Testis (tissue), 3 donors: ENCODE measurements around the gene SPSB1. TPM values are rescaled to one million over a fixed set of nuclear protein-coding genes. Genes with fewer than 3 reads are reported as not detected.

Experiments
- DNase-seq: peaks from one replicate; pipeline ENCODE4 v3.0.0-alpha.2; 2019
- H3K27ac ChIP-seq, 2 donors: fragments of 200-600 bp; sonication (generic); one replicate each; pipeline ENCODE4 v1.5.1; 2019
- H3K27me3 ChIP-seq: fragments of 200-600 bp; sonication (generic); one replicate; pipeline ENCODE4 v1.5.1; 2019
- H3K36me3 ChIP-seq: fragments of 200-600 bp; sonication (generic); one replicate; pipeline ENCODE4 v1.5.1; 2017; ENCODE audit warnings: low read depth; ENCODE audit errors: missing control alignments
- H3K4me1 ChIP-seq: fragments of 200-600 bp; sonication (generic); one replicate; pipeline ENCODE4 v1.5.1; 2019
- H3K4me3 ChIP-seq, 2 donors: fragments of 200-600 bp; sonication (generic); one replicate each; pipeline ENCODE4 v1.5.1; 2017 to 2019
- H3K9me3 ChIP-seq: fragments of 200-600 bp; sonication (generic); one replicate; pipeline ENCODE4 v1.5.1; 2017
- POLR2A ChIP-seq: fragments of 450-650 bp; IDR thresholded peaks from one replicate; pipeline ENCODE4 v1.6.1; 2017; ENCODE audit warnings: antibody characterized with exemption, mild to moderate bottlenecking, moderate library complexity
- WGBS, 2 donors: methylation state at CpG; one replicate each; pipeline ENCODE4 v1.1.5; 2018; 5-methylcytosine and 5-hydroxymethylcytosine counted together
- intact Hi-C: fragments of 100-400 bp; cut with DNase I; formaldehyde crosslinking; loops from one replicate; pipeline ENCODE4 v1.15.1; 2023; ENCODE audit warnings: low total_unique reads
- polyA plus RNA-seq: library from polyadenylated mRNA; stranded (reverse); fragments of 350-450 nt; fragmentation: Illumina TruSeq; extraction: RNeasy Lipid Tissue Mini Kit (QIAGEN cat#74804); gene quantifications from one replicate; pipeline ENCODE4 v1.2.3, GENCODE V29; 2014; ENCODE audit warnings: low read depth, low replicate concordance; ENCODE audit not compliant: insufficient read depth
- total RNA-seq, 2 donors: library from RNA; depleted of rRNA; stranded (reverse); fragments of >200 nt; gene quantifications; one replicate each; pipeline ENCODE4 v1.2.3, GENCODE V29; 2016
- TF ChIP-seq, protein P1 (sequence below), 3 experiments: fragments of 450-650 bp in 2 of 3; fragments of 200-600 bp in 1 of 3; sonication (generic) in 1 of 3; IDR thresholded peaks; one replicate each; pipeline ENCODE4 v1.5.1; 2016 to 2019; ENCODE audit warnings: antibody characterized with exemption in 3 of 3, mild to moderate bottlenecking in 2 of 3, moderate library complexity in 1 of 3

SPSB1 gene
- total and polyA plus RNA-seq, 3 donors from 2014 or later, result 19.8 to 37.9 (median 30.0) TPM

DNA sequence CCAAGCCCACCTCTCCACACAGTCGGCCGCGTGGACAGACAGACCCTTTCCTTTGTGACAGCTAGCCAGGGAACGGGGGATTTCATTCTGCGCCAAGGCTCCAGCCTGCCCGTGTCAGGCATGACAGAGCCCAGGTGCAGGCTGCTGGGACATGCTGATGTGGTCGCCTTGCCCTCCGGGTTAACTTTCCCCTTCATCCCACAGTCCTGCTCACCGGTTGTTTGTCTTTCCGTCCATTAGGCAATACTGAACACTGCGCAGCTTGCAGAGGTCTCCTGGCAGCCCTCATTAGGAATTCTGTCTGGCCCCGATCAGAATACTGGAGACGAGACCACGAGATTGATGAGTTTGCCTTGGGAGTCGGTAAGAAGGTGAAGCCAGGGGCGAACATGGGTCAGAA lies 62.8 kb downstream of the SPSB1 start:
- no peak for DNase-seq
- intact Hi-C loops, result no loop called here
- TF ChIP-seq, protein P1, sequence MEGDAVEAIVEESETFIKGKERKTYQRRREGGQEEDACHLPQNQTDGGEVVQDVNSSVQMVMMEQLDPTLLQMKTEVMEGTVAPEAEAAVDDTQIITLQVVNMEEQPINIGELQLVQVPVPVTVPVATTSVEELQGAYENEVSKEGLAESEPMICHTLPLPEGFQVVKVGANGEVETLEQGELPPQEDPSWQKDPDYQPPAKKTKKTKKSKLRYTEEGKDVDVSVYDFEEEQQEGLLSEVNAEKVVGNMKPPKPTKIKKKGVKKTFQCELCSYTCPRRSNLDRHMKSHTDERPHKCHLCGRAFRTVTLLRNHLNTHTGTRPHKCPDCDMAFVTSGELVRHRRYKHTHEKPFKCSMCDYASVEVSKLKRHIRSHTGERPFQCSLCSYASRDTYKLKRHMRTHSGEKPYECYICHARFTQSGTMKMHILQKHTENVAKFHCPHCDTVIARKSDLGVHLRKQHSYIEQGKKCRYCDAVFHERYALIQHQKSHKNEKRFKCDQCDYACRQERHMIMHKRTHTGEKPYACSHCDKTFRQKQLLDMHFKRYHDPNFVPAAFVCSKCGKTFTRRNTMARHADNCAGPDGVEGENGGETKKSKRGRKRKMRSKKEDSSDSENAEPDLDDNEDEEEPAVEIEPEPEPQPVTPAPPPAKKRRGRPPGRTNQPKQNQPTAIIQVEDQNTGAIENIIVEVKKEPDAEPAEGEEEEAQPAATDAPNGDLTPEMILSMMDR (IDR thresholded peaks at IDR 0.05), result no peak
- TF ChIP-seq POLR2A, result no peak
- H3K4me1 ChIP-seq, result peaks cover 3% of the 10 kb centered on the region
- H3K4me3 ChIP-seq, result no peak overlapping the region
- WGBS, 2 donors, result 78 to 86% methylated on average over 16 of the region's 16 CpGs
- H3K36me3 ChIP-seq, result no peaks in the 10 kb centered on the region
- no peak overlapping the region for H3K27ac ChIP-seq
- H3K9me3 ChIP-seq, result no peaks in the 10 kb centered on the region
- no peaks in the 10 kb centered on the region for H3K27me3 ChIP-seq

GRCh38 chr1:9356021-9356420 lies 63.3 kb downstream of the SPSB1 start:
- DNase-seq, result no peak
- no peak overlapping the region for H3K27ac ChIP-seq
- intact Hi-C loops, result no loop called here
- TF ChIP-seq, protein P1 (IDR thresholded peaks at IDR 0.05), result no peak
- TF ChIP-seq POLR2A, result no peak
- H3K36me3 ChIP-seq, result no peaks in the 10 kb centered on the region
- H3K4me3 ChIP-seq, result no peak overlapping the region
- no peaks in the 10 kb centered on the region for H3K9me3 ChIP-seq
- peaks cover 3% of the 10 kb centered on the region for H3K4me1 ChIP-seq
- no peaks in the 10 kb centered on the region for H3K27me3 ChIP-seq
- 94 to 95% methylated on average over 6 to 24 of the region's 24 CpGs for WGBS, 2 donors

- no peaks in the 10 kb centered on the region for H3K9me3 ChIP-seq
- no peak for DNase-seq
- no peak for TF ChIP-seq POLR2A
- TF ChIP-seq, protein P1 (IDR thresholded peaks at IDR 0.05), result no peak
- H3K4me1 ChIP-seq, result peaks cover 3% of the 10 kb centered on the region
- no peaks in the 10 kb centered on the region for H3K27me3 ChIP-seq
- no peak overlapping the region for H3K27ac ChIP-seq
- no peaks in the 10 kb centered on the region for H3K36me3 ChIP-seq
- intact Hi-C loops, result no loop called here
- no peak overlapping the region for H3K4me3 ChIP-seq
- 95 to 99% methylated on average over 2 of the region's 2 CpGs for WGBS, 2 donors
Observed at GRCh38 chr1:9356829-9357466, 64.3 kb downstream of the SPSB1 start.

DNA sequence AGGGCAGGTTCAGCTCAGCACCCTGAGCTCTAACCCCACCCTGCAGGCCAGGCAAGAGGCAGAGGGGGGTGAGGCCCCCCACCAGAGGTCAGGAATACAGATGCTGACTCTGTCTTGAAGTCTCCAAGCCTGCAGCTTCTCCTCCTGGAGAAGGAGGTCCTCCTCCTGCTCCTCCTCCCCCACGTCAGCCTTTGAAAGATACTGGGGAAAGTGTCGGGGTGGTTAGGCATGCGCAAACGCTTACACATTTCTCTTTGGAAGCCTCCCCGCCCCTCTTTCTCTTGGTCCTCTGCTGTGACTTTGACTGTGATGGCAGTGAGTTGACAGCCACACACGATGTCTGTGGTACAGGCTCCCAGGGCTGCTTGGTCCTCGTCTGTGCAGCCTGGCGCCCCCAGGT lies 65.3 kb downstream of the SPSB1 start:
- no peak for DNase-seq
- intact Hi-C loops, result no loop called here
- Histone ChIP-seq H3K9me3 (no peaks in the 10 kb centered on the region), H3K27me3 (no peaks in the 10 kb centered on the region), H3K36me3 (no peaks in the 10 kb centered on the region), H3K27ac (no peak overlapping the region), H3K4me1 (no peaks in the 10 kb centered on the region), H3K4me3 (no peak overlapping the region)
- TF ChIP-seq, protein P1 (IDR thresholded peaks at IDR 0.05), result no peak
- WGBS, 2 donors, result 77 to 97% methylated on average over 5 to 8 of the region's 8 CpGs

- Histone ChIP-seq H3K9me3 (no peaks in the 10 kb centered on the region), H3K4me3 (no peak overlapping the region), H3K27ac (no peak overlapping the region), H3K27me3 (no peaks in the 10 kb centered on the region), H3K36me3 (no peaks in the 10 kb centered on the region), H3K4me1 (no peaks in the 10 kb centered on the region)
- no peak for DNase-seq
- TF ChIP-seq POLR2A, result no peak
- TF ChIP-seq, protein P1 (IDR thresholded peaks at IDR 0.05), result no peak
- intact Hi-C loops, result no loop called here
- WGBS, 2 donors, result 84 to 93% methylated on average over 17 to 20 of the region's 20 CpGs
Observed at GRCh38 chr1:9360371-9361064, 67.8 kb downstream of the SPSB1 start.
